Kidney (tissue), 14 donors: ENCODE data around the gene ANXA7. TPM values are rescaled to one million over a fixed set of nuclear protein-coding genes. Genes with fewer than 3 reads are reported as not detected.

Experiments
- DNase-seq, 5 donors: peaks; one replicate each; pipeline ENCODE4 v3.0.0-alpha.2; 2013 to 2020
- FAIRE-seq: peaks from 2 replicates; lab custom pipeline; 2012; peaks lifted over from hg19 to GRCh38; lab: Jason Lieb, UNC
- H3K27ac ChIP-seq, 2 donors: one replicate each; pipeline ENCODE4 v1.7.0; 2013; ENCODE audit warnings: low read depth in 2 of 2, low read length in 2 of 2, inconsistent platforms in 1 of 2
- H3K27me3 ChIP-seq: one replicate; pipeline ENCODE4 v1.7.1; 2013; ENCODE audit warnings: low read length, inconsistent platforms; ENCODE audit not compliant: control insufficient read depth, insufficient read depth
- H3K36me3 ChIP-seq, 3 donors: one replicate each; pipeline versions ENCODE4 v1.7.0 to v1.7.1; 2013; ENCODE audit warnings: low read length in 3 of 3, control low read depth in 1 of 3, inconsistent platforms in 1 of 3; ENCODE audit not compliant: insufficient read depth in 3 of 3, control insufficient read depth in 2 of 3
- H3K4me1 ChIP-seq, 3 donors: one replicate each; pipeline versions ENCODE4 v1.7.0 to v1.7.1; 2013; ENCODE audit warnings: low read length in 3 of 3, inconsistent platforms in 1 of 3, low read depth in 1 of 3; ENCODE audit not compliant: control insufficient read depth in 2 of 3, insufficient read depth in 2 of 3
- H3K4me3 ChIP-seq, 3 donors: one replicate each; pipeline versions ENCODE4 v1.7.0 to v1.8.1; 2013; ENCODE audit warnings: low read length in 3 of 3, control low read depth in 1 of 3, inconsistent platforms in 1 of 3
- H3K9ac ChIP-seq, 3 donors: one replicate each; pipeline versions ENCODE4 v1.7.0 to v1.7.1; 2013; ENCODE audit warnings: low read length in 3 of 3, control low read depth in 1 of 3, inconsistent platforms in 1 of 3
- H3K9me3 ChIP-seq, 3 donors: one replicate each; pipeline versions ENCODE4 v1.7.0 to v1.7.1; 2013; ENCODE audit warnings: low read length in 3 of 3, control low read depth in 1 of 3, inconsistent platforms in 1 of 3; ENCODE audit not compliant: control insufficient read depth in 2 of 3, insufficient read depth in 1 of 3
- CTCF ChIP-seq: IDR thresholded peaks from 3 replicates; pipeline ENCODE4 v1.5.1; 2012; ENCODE audit warnings: mild to moderate bottlenecking, moderate library complexity, borderline replicate concordance; ENCODE audit not compliant: insufficient read depth; ENCODE audit errors: extremely low read depth
- intact Hi-C: fragments of 100-400 bp; cut with DNase I; formaldehyde crosslinking; loops from one replicate; pipeline ENCODE4 v1.11.1; 2022
- polyA plus RNA-seq: library from polyadenylated mRNA; stranded (reverse); fragments of 350-450 nt; fragmentation: Illumina TruSeq; extraction: RNeasy Lipid Tissue Mini Kit (QIAGEN cat#74804); gene quantifications from one replicate; pipeline ENCODE4 v1.2.3, GENCODE V29; 2014; ENCODE audit warnings: low read depth, low replicate concordance; ENCODE audit not compliant: insufficient read depth
- total RNA-seq: library from RNA; stranded (reverse); fragmentation: NEBNext Ultra II Directional; extraction: Animal tissue kit (Norgen Biotek cat#: 25700); gene quantifications from one replicate; pipeline ENCODE4 v1.2.1, GENCODE V29; 2021
- donor health status: control.
- donor health status: control.
- donor health status: control.
- donor health status: control.
- donor health status: control.
- donor health status: DM: yes; HTN: yes; CAD: no.
- donor health status: Normal renal cell carcinoma (clear cell type).

The ANXA7 gene
- total and polyA plus RNA-seq, 2 donors from 2014 or later = 129 to 200 TPM

DNA sequence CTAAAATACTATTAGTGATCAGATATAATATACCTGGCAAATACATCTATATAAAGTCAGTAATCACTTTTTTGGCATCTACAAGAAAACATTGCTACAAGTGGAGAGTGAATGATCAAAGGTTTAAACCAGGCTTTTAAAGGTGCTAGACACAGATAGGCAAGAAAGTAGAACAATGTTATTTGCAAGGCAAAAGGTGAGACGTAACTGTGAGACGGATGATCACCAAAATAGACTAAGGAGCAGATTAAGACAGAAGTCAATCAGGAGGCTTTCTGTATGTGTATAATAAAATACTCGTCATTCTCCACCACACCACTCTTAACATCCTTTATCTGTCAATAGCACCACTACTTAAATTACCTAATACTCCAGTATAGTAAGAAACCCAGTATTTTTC is 8.3 kb downstream of the ANXA7 start:
- FAIRE-seq = no peak
- no peak for TF ChIP-seq CTCF
- Histone ChIP-seq H3K9me3 (no peaks in the 10 kb centered on the region), H3K36me3 (no peaks in the 10 kb centered on the region), H3K27me3 (no peaks in the 10 kb centered on the region), H3K4me1 (no peaks in the 10 kb centered on the region), H3K9ac (no peak overlapping the region), H3K27ac (no peak overlapping the region), H3K4me3 (no peak overlapping the region)
- DNase-seq = no peak
- intact Hi-C loops = no loop called here

GRCh38 chr10:73404690-73405089 is 9.2 kb downstream of the ANXA7 start:
- Histone ChIP-seq H3K36me3 (no peaks in the 10 kb centered on the region), H3K27me3 (no peaks in the 10 kb centered on the region), H3K9me3 (no peaks in the 10 kb centered on the region), H3K4me3 (no peak overlapping the region), H3K4me1 (no peaks in the 10 kb centered on the region), H3K9ac (no peak overlapping the region), H3K27ac (no peak overlapping the region)
- TF ChIP-seq CTCF = no peak
- FAIRE-seq (no peak), DNase-seq (no peak)
- intact Hi-C loops = no loop called here

DNA sequence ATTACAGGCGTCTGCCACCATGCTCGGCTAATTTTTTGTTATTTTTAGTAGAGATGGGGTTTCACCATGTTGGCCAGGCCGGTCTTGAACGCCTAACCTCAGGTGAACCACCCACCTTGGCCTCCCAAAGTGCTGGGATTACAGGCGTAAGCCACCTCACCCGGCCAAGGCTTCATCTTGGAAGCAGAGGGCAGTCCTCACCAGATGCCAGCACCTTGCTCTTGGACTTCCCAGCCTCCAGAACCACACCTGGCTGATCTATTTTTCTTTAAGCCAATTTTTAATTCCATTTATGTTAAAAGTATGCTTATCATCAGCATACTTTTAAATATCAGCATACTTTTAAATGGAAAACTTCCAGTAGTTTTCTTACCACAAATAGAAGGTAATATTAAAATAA is 12.2 kb downstream of the ANXA7 start:
- TF ChIP-seq CTCF = no peak
- H3K36me3 ChIP-seq = peaks cover 0 to 9% (median 9%) of the 10 kb centered on the region in 3 donors
- H3K9me3 ChIP-seq = no peaks in the 10 kb centered on the region
- intact Hi-C loops = no loop called here
- no peak overlapping the region for H3K4me3 ChIP-seq
- no peaks in the 10 kb centered on the region for H3K4me1 ChIP-seq
- no peak for FAIRE-seq
- no peaks in the 10 kb centered on the region for H3K27me3 ChIP-seq
- no peak for DNase-seq
- H3K27ac ChIP-seq = no peak overlapping the region
- no peak overlapping the region for H3K9ac ChIP-seq

DNA sequence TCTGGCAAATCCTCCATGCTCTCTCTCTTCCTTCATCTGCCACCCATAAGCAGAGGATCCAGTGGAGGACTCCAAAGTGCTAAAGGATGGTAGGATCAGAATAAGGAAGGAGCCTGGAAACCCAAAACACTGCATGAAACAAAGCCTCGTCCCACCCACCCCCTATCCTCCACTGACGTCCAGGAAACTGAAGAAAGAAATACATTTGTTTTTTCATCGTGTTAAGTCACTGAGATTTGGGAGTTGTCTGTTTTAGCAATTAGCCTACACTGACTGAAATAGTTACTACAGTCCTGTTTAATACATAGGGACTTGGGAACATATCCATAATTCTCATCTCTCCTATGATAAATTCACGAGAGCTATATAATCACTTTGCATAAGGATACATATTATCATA is 14.8 kb downstream of the ANXA7 start:
- H3K4me1 ChIP-seq = no peaks in the 10 kb centered on the region
- no peaks in the 10 kb centered on the region for H3K27me3 ChIP-seq
- DNase-seq (no peak), FAIRE-seq (no peak)
- no peak overlapping the region for H3K4me3 ChIP-seq
- H3K27ac ChIP-seq = no peak overlapping the region
- peaks cover 2 to 19% (median 17%) of the 10 kb centered on the region in 3 donors for H3K36me3 ChIP-seq
- H3K9me3 ChIP-seq = no peaks in the 10 kb centered on the region
- TF ChIP-seq CTCF = no peak
- no peak overlapping the region for H3K9ac ChIP-seq
- intact Hi-C loops = no loop called here
